T-helper 1 cell treated with Interleukin-12 subunit alpha and Interleukin-12 subunit beta and Interleukin-4 antibody, amounts not matched to agents 30 μg/mL and 1 μg/mL, for 36 hours (primary cell): Measurements from ENCODE around the gene ALOX15B.

ENCODE experiments used
- H3K27ac Mint-ChIP-seq: one replicate; pipeline ENCODE4 v1.8.0; 2021; ENCODE audit warnings: mild to moderate bottlenecking, mixed read lengths
- H3K27me3 Mint-ChIP-seq: one replicate; pipeline ENCODE4 v1.8.0; 2021; ENCODE audit warnings: low read depth, mixed read lengths
- H3K36me3 Mint-ChIP-seq: one replicate; pipeline ENCODE4 v1.8.0; 2021; ENCODE audit warnings: low read depth, mixed read lengths
- H3K4me1 Mint-ChIP-seq: one replicate; pipeline ENCODE4 v1.8.0; 2021; ENCODE audit warnings: low read depth, mixed read lengths
- H3K4me3 Mint-ChIP-seq: one replicate; pipeline ENCODE4 v1.8.0; 2021; ENCODE audit warnings: mild to moderate bottlenecking, moderate library complexity, mixed read lengths
- H3K9me3 Mint-ChIP-seq: one replicate; pipeline ENCODE4 v1.8.0; 2021; ENCODE audit warnings: mixed read lengths

ALOX15B gene

GRCh38 chr17:8038954-8039610 is at the start of gene ALOX15B:
TSS of gene ALOX15B (plus strand) at chr17:8039059. CDS start at chr17:8039156, 97 bp downstream.
- no peak within 1 kb of the TSS for H3K4me3 Mint-ChIP-seq

GRCh38 chr17:7989781-7990655 is 48.8 kb upstream of the ALOX15B start:
- peak overlapping the region; percentile 62 for H3K27ac Mint-ChIP-seq

More at GRCh38 chr17:8038954-8039610, at the start of gene ALOX15B:
- Mint-ChIP-seq H3K4me1 (no peaks in the 10 kb centered on the region), H3K27me3 (peaks cover 32% of the 10 kb centered on the region), H3K27ac (no peak within 1 kb of the TSS), H3K36me3 (no peaks in the 10 kb centered on the region), H3K9me3 (peaks cover 6% of the 10 kb centered on the region)

GRCh38 chr17:7992516-7992915 is 46.3 kb upstream of the ALOX15B start:
- peaks cover 29% of the 10 kb centered on the region for H3K27me3 Mint-ChIP-seq
- H3K9me3 Mint-ChIP-seq = no peaks in the 10 kb centered on the region
- H3K27ac Mint-ChIP-seq = no peak overlapping the region
- H3K36me3 Mint-ChIP-seq = no peaks in the 10 kb centered on the region
- peaks cover 16% of the 10 kb centered on the region for H3K4me1 Mint-ChIP-seq
- H3K4me3 Mint-ChIP-seq = no peak overlapping the region

More at GRCh38 chr17:7989781-7990655, 48.8 kb upstream of the ALOX15B start:
- Mint-ChIP-seq H3K27me3 (peaks cover 21% of the 10 kb centered on the region), H3K4me3 (peak overlapping the region; percentile 70), H3K9me3 (no peaks in the 10 kb centered on the region), H3K4me1 (peaks cover 16% of the 10 kb centered on the region), H3K36me3 (no peaks in the 10 kb centered on the region)

- Mint-ChIP-seq H3K36me3 (no peaks in the 10 kb centered on the region), H3K27ac (no peak overlapping the region), H3K27me3 (peaks cover 26% of the 10 kb centered on the region), H3K4me3 (no peak overlapping the region), H3K4me1 (peaks cover 16% of the 10 kb centered on the region), H3K9me3 (no peaks in the 10 kb centered on the region)
Measured at GRCh38 chr17:7992924-7993323, 45.9 kb upstream of the ALOX15B start.

GRCh38 chr17:7993972-7994589 is 44.8 kb upstream of the ALOX15B start:
- Mint-ChIP-seq H3K27me3 (peaks cover 32% of the 10 kb centered on the region), H3K4me3 (no peak overlapping the region), H3K4me1 (peaks cover 13% of the 10 kb centered on the region), H3K9me3 (no peaks in the 10 kb centered on the region), H3K36me3 (no peaks in the 10 kb centered on the region), H3K27ac (no peak overlapping the region)

- no peak overlapping the region for H3K27ac Mint-ChIP-seq
- no peak overlapping the region for H3K4me3 Mint-ChIP-seq
- H3K9me3 Mint-ChIP-seq = no peaks in the 10 kb centered on the region
- H3K27me3 Mint-ChIP-seq = peaks cover 44% of the 10 kb centered on the region
- H3K4me1 Mint-ChIP-seq = peaks cover 3% of the 10 kb centered on the region
- no peaks in the 10 kb centered on the region for H3K36me3 Mint-ChIP-seq
Measured at GRCh38 chr17:7995724-7996123, 43.1 kb upstream of the ALOX15B start.

GRCh38 chr17:7997186-7997585 is 41.7 kb upstream of the ALOX15B start:
- Mint-ChIP-seq H3K4me1 (peaks cover 4% of the 10 kb centered on the region), H3K27ac (no peak overlapping the region), H3K9me3 (no peaks in the 10 kb centered on the region), H3K27me3 (peaks cover 56% of the 10 kb centered on the region), H3K36me3 (no peaks in the 10 kb centered on the region), H3K4me3 (no peak overlapping the region)

GRCh38 chr17:8001976-8002720 is 36.7 kb upstream of the ALOX15B start, which contains the start of gene GUCY2D:
TSS of gene GUCY2D (plus strand) at chr17:8002615. CDS start at chr17:8003048, 433 bp downstream.
- peak within 1 kb of the TSS; percentile 41 for H3K4me3 Mint-ChIP-seq
- H3K9me3 Mint-ChIP-seq = no peaks in the 10 kb centered on the region
- H3K27me3 Mint-ChIP-seq = peaks cover 63% of the 10 kb centered on the region
- H3K36me3 Mint-ChIP-seq = no peaks in the 10 kb centered on the region
- peaks cover 8% of the 10 kb centered on the region for H3K4me1 Mint-ChIP-seq
- H3K27ac Mint-ChIP-seq = no peak within 1 kb of the TSS

- no peak overlapping the region for H3K4me3 Mint-ChIP-seq
Measured at GRCh38 chr17:8002721-8003593, 35.9 kb upstream of the ALOX15B start.

GRCh38 chr17:8003594-8004181 is 35.2 kb upstream of the ALOX15B start:
- H3K9me3 Mint-ChIP-seq = no peaks in the 10 kb centered on the region
- H3K36me3 Mint-ChIP-seq = no peaks in the 10 kb centered on the region
- H3K4me1 Mint-ChIP-seq = peaks cover 8% of the 10 kb centered on the region
- H3K27ac Mint-ChIP-seq = no peak overlapping the region
- H3K27me3 Mint-ChIP-seq = peaks cover 57% of the 10 kb centered on the region
- H3K4me3 Mint-ChIP-seq = no peak overlapping the region

More at GRCh38 chr17:8002721-8003593, 35.9 kb upstream of the ALOX15B start:
- Mint-ChIP-seq H3K9me3 (no peaks in the 10 kb centered on the region), H3K4me1 (peaks cover 8% of the 10 kb centered on the region), H3K36me3 (no peaks in the 10 kb centered on the region), H3K27me3 (peaks cover 59% of the 10 kb centered on the region), H3K27ac (no peak overlapping the region)

- H3K27ac Mint-ChIP-seq = no peak overlapping the region
- H3K9me3 Mint-ChIP-seq = no peaks in the 10 kb centered on the region
- no peak overlapping the region for H3K4me3 Mint-ChIP-seq
- peaks cover 48% of the 10 kb centered on the region for H3K27me3 Mint-ChIP-seq
- H3K36me3 Mint-ChIP-seq = no peaks in the 10 kb centered on the region
- H3K4me1 Mint-ChIP-seq = peaks cover 8% of the 10 kb centered on the region
Measured at GRCh38 chr17:8004899-8005298, 34.0 kb upstream of the ALOX15B start.

GRCh38 chr17:8005357-8005756 is 33.5 kb upstream of the ALOX15B start:
- H3K4me1 Mint-ChIP-seq = peaks cover 8% of the 10 kb centered on the region
- H3K36me3 Mint-ChIP-seq = no peaks in the 10 kb centered on the region
- peaks cover 45% of the 10 kb centered on the region for H3K27me3 Mint-ChIP-seq
- no peak overlapping the region for H3K4me3 Mint-ChIP-seq
- no peak overlapping the region for H3K27ac Mint-ChIP-seq
- H3K9me3 Mint-ChIP-seq = no peaks in the 10 kb centered on the region
